HG02763 (cell line): ENCODE data around the gene ZNF652.
"Not testable (repeated sequence)": the region's sequence is repeated elsewhere in the genome, so short reads cannot be mapped to it uniquely, and the experiment has no call there.

Experiments
- ATAC-seq: cut with Tn5 transposase; IDR thresholded peaks from one replicate; pipeline ENCODE4 v1.9.1; 2021; ENCODE audit warnings: mild to moderate bottlenecking, moderate library complexity; ENCODE audit not compliant: unreplicated experiment

Gene ZNF652

GRCh38 chr17:49277638-49278037 is 84.4 kb downstream of the ZNF652 start:
- ATAC-seq: no peak

GRCh38 chr17:49275981-49276380 is 86.1 kb downstream of the ZNF652 start:
- ATAC-seq: not testable (repeated sequence)

GRCh38 chr17:49269356-49269755 is 92.7 kb downstream of the ZNF652 start:
- no peak for ATAC-seq

- ATAC-seq: no peak
Observed at GRCh38 chr17:49267912-49268311, 94.1 kb downstream of the ZNF652 start.

- no peak for ATAC-seq
Observed at GRCh38 chr17:49266233-49266632, 95.8 kb downstream of the ZNF652 start.

- not testable (repeated sequence) for ATAC-seq
Observed at GRCh38 chr17:49261540-49261939, 100.5 kb downstream of the ZNF652 start.

- no peak for ATAC-seq
Observed at GRCh38 chr17:49260817-49261291, 101.2 kb downstream of the ZNF652 start.

- no peak for ATAC-seq
Observed at GRCh38 chr17:49260011-49260816, 101.8 kb downstream of the ZNF652 start.

- no peak for ATAC-seq
Observed at GRCh38 chr17:49259663-49260010, 102.4 kb downstream of the ZNF652 start.

- no peak for ATAC-seq
Observed at GRCh38 chr17:49258394-49258793, 103.7 kb downstream of the ZNF652 start.

- no peak for ATAC-seq
Observed at GRCh38 chr17:49255125-49255524, 106.9 kb downstream of the ZNF652 start.

GRCh38 chr17:49254066-49254465 is 108.0 kb downstream of the ZNF652 start:
- no peak for ATAC-seq

- ATAC-seq: no peak
Observed at GRCh38 chr17:49252148-49252695, 109.8 kb downstream of the ZNF652 start.

GRCh38 chr17:49249890-49250522 is 112.0 kb downstream of the ZNF652 start:
- no peak for ATAC-seq

- no peak for ATAC-seq
Observed at GRCh38 chr17:49249292-49249794, 112.7 kb downstream of the ZNF652 start.

- ATAC-seq: no peak
Observed at GRCh38 chr17:49247944-49248343, 114.1 kb downstream of the ZNF652 start.

- ATAC-seq: no peak
Observed at GRCh38 chr17:49244839-49245238, 117.2 kb downstream of the ZNF652 start.
